HG03442 (cell line): ENCODE results near the gene KLHDC7A.

Source experiments
- ATAC-seq: cut with Tn5 transposase; IDR thresholded peaks from one replicate; pipeline ENCODE4 v1.9.1; 2021; ENCODE audit warnings: mild to moderate bottlenecking, moderate library complexity; ENCODE audit not compliant: unreplicated experiment

Gene KLHDC7A

DNA sequence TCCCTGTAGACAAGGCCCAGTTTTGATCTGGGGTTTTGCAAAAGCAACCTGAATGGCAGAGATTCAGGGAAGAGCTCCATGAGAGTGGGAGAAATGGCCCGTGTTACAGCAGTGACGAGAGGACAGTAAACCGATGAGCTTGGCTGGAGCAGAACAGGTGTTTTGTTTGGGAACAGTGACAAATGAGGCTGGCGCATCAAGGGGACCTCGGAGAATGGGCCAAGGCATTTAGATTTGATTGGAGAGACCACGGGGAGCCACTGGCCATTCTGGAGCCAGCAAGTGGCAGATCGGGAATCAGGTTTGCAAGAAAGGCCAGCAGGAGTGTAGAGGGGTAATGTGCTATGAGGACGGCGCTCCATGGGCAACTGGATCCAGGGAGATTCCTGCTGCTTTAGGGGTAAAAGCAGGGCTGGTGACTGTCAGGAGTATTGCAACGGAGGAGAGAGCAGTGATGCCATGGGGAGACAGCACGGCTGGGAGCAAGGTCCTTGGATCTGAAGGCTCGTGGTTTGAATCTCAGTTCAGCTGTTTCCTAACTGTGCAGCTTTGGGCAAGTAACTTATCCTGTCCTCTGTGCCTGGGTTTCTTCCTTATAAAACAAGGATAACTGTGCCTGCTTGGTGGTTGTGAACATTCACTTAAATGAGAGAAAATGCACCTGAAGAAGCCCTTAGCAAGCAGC lies 9.9 kb upstream of the KLHDC7A start:
- ATAC-seq, result no peak

DNA sequence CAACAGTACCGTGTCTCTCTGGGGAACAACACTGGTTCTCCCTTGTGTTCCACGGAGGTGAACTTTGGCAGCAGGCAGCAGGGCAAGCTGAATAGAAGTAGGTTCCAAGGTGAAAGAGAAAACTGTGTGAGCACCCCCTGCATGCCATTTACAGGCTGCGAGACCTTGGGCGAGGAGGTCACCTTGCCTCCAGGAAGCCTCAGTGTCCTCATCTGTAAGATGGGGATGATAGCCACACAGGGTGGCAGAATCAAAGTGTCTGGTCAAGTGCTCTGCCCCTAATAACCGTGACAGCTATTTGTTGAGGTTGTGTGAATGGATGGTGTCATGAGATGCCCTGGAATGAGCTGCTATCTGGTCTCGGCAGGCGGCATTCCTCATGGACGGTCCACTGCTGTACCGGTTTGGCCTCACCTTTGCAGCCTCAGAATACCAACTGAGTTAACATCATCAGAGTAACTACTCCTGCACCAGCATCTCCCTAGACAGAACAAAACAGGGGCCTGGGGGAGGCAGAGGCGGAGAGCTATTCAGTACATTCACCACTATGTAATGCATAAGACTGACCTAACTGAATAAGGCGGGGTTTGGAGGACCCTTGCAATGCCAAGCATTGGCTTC lies 7.4 kb upstream of the KLHDC7A start:
- no peak for ATAC-seq

DNA sequence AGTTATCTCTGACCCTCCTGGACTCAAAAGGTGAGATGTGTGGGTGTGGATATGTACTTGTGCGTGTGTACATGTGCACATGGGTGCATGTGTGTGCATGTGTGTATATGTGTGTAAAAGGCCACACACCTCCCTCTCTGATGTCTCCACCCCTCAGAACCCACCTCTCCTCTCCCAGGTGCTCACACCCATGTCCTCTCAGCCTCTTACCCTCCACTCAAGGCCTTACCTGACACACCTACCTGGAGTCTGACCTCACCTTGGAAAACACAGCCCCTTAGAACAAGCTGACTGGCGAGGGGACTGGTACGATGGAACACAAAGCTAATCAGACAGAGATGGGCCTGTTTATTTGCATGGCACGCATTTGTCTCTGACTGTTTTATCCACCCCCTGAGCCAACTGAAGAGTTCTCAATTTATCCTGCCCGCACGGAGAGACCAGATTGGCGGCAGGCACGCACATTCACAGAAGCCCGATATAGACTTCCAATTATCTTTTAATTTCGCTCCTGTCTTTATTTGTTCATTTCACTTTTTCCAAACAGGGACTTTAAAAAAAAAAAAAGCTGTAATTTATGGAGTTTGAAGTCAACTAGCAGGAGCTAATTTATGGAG lies 6.1 kb upstream of the KLHDC7A start:
- no peak for ATAC-seq

DNA sequence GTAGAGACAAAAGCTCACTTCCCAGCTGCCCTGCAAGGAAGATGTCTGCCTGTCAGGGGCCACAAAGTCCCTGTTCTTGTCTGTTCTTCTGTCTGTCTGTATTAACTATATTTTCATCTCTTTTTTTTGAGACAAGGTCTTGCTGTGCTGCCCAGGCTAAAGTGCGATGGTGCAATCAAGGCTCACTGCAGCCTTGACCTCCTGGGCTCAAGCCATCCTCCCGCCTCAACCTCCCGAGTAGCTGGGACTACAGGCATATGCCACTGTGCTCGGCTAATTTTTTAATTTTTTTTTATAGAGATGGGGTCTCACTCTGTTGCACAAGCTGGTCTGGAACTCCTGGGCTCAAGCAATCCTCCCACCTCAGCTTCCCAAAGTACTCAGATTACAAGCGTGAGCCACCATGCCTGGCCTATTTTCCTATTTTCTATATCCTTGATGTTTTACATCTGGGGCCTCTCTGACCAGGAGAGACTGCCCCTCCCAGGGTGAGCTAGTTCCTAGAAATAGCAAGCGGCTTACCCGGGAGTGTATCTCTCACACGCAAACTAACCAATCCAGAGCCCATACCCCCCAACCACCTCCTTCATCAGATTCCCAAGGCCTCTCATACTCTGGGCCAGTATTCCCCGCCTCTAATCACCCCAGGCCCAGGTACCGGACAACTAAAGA lies 5.4 kb upstream of the KLHDC7A start:
- ATAC-seq, result no peak

DNA sequence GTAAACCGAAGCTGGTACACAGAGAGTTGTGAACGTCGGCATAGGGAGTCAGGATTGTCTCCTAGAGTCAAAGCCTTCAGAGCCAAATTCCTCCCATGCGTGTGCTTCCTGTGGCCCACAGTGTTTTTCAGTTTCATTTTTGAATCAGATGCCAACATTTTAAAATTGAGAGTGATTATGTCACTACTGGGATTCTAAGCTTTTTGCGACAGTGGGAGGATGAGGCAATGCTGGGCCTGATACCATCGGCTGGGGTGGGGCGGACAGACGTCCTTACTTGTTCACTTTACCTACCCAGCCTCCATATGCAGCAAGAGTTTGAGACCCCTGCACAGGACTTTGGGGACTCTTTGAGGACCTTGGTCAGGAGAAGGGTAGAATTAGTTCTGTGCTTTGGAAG lies 1.3 kb upstream of the KLHDC7A start:
- ATAC-seq, result no peak

DNA sequence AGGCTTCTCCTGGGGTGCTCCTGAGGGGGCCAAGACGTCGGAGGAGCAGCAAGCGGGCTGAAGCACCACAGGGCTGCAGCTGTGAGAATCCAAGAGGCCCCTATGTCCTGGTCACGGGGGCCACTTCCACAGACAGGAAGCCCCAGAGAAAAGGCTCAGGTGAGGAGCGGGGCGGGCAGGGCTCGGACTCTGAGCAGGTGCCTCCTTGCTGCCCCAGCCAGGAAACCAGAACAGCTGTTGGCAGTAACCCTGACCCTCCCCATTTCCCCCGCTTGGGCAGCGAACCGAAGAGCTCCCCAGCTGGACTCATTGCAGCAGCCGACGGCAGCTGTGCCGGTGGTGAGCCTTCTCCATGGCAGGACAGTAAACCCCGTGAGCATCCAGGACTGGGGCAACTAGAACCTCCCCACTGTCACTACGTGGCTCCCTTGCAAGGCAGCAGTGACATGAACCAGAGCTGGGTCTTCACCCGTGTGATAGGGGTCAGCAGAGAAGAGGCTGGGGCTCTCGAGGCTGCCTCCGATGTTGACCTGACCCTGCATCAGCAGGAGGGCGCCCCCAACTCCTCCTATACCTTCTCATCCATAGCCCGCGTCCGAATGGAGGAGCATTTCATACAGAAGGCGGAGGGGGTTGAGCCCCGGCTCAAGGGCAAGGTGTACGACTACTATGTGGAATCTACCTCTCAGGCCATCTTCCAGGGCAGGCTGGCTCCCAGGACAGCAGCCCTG lies 625 bp downstream of the KLHDC7A start:
- no peak for ATAC-seq

DNA sequence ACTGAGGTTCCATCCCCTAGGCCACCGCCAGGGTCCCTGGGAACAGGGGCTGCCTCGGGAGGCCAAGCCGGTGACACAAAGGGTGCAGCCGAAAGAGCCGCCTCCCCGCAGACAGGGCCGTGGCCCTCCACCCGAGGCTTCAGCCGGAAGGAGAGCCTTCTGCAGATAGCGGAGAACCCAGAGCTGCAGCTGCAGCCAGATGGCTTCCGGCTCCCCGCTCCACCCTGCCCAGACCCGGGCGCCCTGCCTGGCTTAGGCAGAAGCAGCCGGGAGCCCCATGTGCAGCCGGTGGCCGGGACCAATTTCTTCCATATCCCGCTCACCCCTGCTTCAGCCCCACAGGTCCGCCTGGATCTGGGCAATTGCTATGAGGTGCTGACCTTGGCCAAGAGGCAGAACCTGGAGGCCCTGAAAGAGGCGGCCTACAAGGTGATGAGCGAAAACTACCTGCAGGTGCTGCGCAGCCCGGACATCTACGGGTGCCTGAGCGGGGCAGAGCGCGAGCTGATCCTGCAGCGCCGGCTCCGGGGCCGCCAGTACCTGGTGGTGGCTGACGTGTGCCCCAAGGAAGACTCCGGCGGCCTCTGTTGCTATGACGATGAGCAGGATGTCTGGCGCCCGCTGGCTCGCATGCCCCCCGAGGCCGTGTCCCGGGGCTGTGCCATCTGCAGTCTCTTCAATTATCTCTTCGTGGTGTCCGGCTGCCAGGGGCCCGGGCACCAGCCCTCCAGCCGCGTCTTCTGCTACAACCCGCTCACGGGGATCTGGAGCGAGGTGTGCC lies 1.4 kb downstream of the KLHDC7A start:
- no peak for ATAC-seq

DNA sequence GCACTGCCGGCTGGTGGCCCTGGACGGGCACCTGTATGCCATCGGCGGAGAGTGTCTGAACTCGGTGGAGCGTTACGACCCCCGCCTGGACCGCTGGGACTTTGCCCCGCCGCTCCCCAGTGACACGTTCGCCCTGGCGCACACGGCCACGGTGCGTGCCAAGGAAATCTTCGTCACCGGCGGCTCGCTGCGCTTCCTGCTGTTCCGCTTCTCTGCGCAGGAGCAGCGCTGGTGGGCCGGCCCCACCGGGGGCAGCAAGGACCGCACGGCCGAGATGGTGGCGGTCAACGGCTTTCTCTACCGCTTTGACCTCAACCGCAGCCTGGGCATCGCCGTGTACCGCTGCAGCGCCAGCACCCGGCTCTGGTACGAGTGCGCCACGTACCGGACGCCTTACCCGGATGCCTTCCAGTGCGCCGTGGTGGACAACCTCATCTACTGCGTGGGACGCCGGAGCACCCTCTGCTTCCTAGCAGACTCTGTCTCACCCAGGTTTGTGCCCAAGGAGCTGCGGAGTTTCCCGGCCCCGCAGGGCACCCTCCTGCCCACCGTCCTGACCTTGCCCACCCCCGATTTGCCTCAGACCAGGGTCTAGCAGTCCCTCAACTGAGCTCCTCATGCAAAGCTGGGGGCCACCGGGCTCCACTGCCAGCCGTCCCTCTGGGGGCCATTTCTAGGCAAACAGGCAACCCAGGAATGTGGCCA lies 2.1 kb downstream of the KLHDC7A start:
- ATAC-seq, result no peak

DNA sequence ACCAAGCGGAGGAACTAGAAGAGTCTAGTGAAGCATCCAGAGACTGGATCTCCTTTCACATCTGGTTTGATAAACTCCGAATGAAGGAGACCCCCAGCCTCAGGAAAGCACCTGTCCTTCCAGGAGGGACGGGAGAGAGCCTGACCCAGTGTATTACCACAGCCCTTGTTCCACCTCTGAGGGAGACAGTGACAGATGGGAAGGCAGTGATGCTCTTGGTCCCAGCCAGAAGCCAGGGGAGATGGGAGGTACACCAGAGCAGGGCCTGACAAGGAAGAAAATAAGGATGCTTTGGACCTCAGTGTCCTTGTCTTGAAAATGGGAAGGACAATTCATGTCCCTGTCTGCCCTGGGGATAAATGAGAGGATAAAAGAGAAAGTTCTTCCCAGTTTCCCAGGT lies 3.5 kb downstream of the KLHDC7A start:
- no peak for ATAC-seq

DNA sequence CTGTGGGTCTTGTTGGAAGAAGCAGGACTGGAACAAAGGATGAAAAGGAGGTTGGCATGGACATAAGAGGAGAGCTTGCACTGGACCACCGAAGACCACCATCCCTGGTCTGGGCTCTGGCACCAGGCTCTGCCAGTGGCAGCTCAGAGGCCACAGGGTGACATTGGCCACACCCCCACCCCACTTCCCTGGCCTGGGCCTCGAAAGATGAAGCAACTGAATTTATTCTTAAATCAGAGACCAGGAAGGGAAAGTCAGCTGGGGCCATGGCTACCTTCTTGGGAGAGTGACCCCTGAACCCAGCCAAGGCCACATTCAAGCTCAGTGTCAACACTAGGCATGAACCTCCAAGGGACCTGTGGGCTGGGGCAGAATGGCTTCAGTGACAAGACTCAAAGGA lies 4.0 kb downstream of the KLHDC7A start:
- ATAC-seq, result no peak

DNA sequence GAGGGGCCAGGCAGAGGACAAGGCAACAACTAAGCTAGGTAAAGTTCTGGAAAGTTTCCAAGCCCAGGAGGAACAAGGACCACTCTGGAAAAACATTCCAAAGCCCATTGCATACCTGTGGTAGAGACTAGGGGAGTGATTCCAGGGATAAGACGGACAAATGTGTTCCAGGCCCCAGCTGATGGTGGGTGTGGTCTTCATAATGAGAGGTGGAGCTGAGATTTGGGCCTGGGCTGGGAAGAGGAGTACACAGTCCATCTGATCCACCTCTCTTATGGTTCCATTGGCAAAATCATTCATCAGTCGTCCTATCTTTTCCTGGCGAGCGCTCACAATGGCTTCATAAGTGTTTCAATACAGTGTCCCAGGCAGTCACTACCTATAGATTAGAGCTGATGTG lies 4.5 kb downstream of the KLHDC7A start:
- ATAC-seq, result no peak

DNA sequence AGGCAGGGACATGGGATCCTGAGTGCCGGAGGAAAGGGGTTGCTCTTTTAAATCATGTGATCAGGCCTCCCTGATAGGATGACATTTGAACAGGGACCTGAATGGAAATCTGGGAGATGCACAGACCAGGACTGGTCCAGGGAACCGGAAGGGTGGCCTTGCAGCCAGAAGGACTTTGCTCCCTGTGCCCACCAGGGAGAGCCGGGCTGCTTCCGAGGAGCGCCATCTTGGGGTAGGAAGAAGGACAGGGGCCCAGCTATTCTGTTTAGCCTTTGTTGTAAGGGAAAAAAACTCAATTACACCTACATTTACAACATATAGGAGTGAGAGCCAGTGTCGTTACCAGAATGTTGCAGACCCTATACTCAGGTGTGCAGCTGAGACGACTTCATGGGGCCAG lies 5.5 kb downstream of the KLHDC7A start:
- no peak for ATAC-seq

DNA sequence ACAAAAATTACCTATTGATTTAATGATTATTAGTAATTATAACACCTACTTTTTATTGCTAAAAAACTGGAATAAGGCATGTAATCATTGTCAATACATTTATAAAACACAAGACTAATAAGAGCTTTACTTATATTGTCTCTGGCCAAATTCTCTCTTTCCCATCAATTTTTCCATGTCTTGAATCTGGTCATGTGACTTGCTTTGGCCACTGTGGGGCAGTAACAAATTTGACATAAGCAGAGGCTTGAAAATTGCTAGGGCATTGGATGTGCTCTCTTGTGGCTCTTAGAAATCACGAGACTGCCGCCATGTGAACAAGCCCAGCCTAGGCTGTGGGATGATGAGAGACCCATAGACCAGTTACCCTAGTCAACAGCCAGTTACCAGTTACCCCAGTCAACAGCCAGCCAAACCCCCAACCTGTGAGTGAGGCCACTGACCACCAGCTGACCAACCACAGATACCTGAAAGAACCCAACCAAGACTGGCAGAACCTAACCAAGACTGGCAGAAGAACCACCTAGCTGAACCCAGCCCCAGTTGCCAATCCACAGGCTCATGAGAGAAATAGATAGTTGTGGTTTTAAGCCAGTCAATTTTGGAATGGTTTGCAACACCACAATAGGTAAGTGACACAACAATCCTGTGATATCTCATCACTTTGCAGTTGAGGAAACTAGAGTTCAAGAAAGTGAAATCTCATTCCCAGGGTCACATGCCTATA lies 8.8 kb downstream of the KLHDC7A start:
- ATAC-seq, result no peak

DNA sequence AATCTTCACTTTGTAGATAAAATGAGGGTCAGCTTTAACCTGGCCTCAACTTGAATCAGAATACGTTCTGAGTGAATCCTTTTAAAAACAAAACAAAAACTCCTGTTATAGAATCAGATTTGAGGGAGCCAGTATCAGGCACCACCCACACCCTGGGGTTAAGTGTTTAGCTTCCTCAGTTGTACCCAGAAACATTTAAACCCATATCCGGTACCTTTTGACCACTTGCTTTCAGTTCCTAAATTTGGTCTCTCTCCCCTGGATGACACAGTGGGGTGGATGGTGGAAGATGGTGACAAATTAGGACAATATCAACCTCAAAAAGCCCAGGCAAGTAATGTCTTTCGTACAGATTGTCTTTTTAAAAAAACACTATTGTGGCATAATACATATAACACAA lies 10.4 kb downstream of the KLHDC7A start:
- no peak for ATAC-seq

DNA sequence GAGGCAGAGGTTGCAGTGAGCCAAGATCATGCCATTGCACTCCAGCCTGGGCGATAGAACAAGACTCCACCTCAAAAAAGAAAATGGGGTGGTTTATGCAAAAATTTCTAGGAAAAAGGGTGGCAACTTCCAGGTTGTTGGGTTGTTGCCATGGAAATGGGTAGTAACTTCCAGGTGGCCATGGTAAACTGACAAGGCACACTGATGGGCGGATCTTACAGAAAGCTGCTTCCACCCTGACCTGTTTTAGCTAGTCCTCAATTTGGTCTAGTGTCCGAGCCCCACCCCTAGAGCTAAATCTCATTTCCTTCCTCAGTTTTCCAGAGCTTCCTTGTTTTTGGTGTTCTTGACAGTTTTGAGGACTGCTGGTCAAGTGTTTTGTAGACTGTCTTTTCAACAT lies 13.6 kb downstream of the KLHDC7A start:
- no peak for ATAC-seq

DNA sequence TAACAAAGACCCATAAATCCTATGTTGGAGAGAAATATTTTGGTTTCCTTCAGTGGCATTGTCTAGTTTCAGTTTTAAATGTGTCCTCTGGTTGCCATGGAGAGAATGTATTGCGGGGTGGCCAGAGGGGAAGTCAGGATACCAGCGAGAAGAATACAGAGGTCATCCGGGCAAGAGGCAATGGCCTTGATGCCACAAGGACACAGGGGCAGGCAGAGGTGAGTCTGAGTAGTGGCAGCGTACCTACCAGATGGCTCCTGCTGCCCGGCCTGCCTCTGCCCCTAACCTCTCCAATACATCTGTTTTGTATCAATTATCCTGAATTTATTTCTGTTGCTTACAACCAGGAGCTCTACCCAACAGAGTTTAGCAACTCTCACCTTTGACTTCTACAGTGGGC lies 14.9 kb downstream of the KLHDC7A start:
- no peak for ATAC-seq

DNA sequence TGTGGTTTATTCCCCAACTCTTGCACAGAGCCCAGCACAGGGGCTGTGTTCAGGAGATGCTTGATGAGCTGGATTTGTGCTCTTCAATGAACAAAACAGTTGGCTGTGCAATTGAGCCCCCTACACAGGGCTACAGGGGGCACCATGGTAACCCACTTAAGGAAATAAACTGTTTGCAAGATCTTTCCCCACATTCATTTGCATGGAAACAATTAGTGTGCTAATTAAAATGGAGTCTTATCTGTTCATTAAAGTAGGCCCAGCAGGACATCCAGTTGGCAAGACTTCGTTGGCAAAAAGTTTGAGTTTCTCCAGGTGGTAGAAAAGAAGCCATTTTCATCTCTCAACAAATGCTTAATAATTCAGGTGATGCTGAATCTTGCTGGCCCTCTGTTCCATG lies 15.3 kb downstream of the KLHDC7A start:
- ATAC-seq, result no peak

DNA sequence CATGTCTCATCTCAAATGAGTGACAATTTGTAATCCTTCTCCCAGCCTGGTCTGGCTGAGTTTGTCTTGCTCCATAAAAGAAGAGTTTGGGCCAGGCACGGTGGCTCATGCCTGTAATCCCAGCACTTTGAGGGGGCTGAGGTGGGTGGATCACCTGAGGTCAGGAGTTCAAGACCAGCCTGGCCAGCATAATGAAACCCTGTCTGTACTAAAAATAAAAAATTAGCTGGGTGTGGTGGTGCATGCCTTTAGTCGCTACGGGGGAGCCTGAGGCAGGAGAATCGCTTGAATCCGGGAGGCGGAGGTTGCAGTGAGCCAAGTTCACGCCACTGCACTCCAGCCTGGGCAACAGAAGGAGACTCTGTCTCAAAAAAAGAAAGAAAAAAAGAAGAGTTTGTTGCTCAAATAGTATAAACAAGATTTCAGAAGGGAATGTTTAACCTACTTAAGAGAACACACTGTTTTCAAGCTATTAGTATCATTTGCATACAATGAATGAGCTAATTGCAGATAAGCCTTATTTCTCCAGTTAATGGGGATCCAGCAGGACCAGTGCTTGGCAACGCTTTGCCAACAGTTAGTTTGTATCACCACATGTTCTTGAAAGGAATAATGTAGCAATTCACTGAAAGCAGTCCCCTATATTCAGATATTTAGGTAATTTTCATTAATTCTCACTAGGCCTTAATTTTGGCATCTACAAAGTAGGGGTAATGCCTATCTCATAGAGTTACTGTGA lies 15.9 kb downstream of the KLHDC7A start:
- no peak for ATAC-seq

DNA sequence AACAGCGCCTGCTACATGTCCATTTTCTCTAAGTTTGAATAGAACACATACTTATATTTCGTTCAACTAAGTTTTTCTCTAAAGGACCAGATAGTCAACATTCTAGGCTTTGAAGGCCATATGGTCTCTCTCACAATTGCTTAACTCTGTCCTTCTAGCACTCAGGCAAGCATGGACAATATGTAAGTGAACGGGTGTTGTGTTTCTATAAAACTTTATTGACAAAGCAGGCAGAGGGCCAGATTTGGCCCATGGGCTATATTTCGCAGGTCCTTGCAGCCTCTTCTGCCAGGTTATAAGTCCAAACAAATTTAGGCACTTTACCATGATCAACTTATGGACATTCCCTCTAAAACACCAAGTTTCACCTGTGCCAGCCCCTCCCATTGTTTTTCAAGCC lies 21.1 kb downstream of the KLHDC7A start:
- no peak for ATAC-seq
